Measurements from ENCODE around the gene TMEM72. TPM values are rescaled to one million over a fixed set of nuclear protein-coding genes. Genes with fewer than 3 reads are reported as not detected.

TMEM72 gene
- polyA plus RNA-seq, 1 donor from 2014 or later: 1.4 TPM

- no peak for TF ChIP-seq EP300 (conservative IDR thresholded peaks at IDR 0.05; ENCODE audit: poor library complexity, severe bottlenecking)
- TF ChIP-seq POLR2AphosphoS5 (IDR thresholded peaks at IDR 0.05): no peak
- TF ChIP-seq EZH2 (IDR thresholded peaks at IDR 0.05; ENCODE audit: borderline replicate concordance, insufficient read depth, low read length, poor library complexity, severe bottlenecking): no peak
- H4K20me1 ChIP-seq (ENCODE audit: insufficient read depth): no peaks in the 10 kb centered on the region
Measured at GRCh38 chr10:44927352-44927751, 16.2 kb downstream of the TMEM72 start.

GRCh38 chr10:44928462-44928861, 17.3 kb downstream of the TMEM72 start:
- H3K4me2 ChIP-seq (ENCODE audit: low read length): no peak overlapping the region
- no peaks in the 10 kb centered on the region for H3K9me2 ChIP-seq (ENCODE audit: insufficient read depth, low read length)
- H3K9ac ChIP-seq (ENCODE audit: low read length): no peak overlapping the region
- H3F3A ChIP-seq (ENCODE audit: insufficient read depth, low read length, poor library complexity, severe bottlenecking): no peaks in the 10 kb centered on the region
- H2AFZ ChIP-seq (ENCODE audit: low read depth, low read length): no peak overlapping the region
- H3K27me3 ChIP-seq (ENCODE audit: insufficient read depth, low read depth, low read length): no peaks in the 10 kb centered on the region
- H3K79me2 ChIP-seq (replicated peaks; ENCODE audit: insufficient read depth, low read length): no peaks in the 10 kb centered on the region
- TF ChIP-seq SMC3 (conservative IDR thresholded peaks at IDR 0.05; ENCODE audit: poor library complexity): no peak
- TF ChIP-seq TAF1 (IDR thresholded peaks at IDR 0.05; ENCODE audit: low read depth): no peak
- TF ChIP-seq RAD21 (conservative IDR thresholded peaks at IDR 0.05): no peak
- no peak for TF ChIP-seq POLR2AphosphoS5 (IDR thresholded peaks at IDR 0.05)
- no peak for TF ChIP-seq MXI1 (conservative IDR thresholded peaks at IDR 0.05; ENCODE audit: poor library complexity, severe bottlenecking)
- TF ChIP-seq CTCF (IDR thresholded peaks at IDR 0.05; ENCODE audit: poor library complexity, severe bottlenecking): no peak
- no peak overlapping the region for H3K4me3 ChIP-seq (ENCODE audit: low read length)
- no peaks in the 10 kb centered on the region for H3K9me3 ChIP-seq (ENCODE audit: low read length)
- no peaks in the 10 kb centered on the region for H4K20me1 ChIP-seq (ENCODE audit: insufficient read depth)
- no peaks in the 10 kb centered on the region for H3K36me3 ChIP-seq (ENCODE audit: insufficient read depth, low read length)
- no peak overlapping the region for H3K27ac ChIP-seq (ENCODE audit: low read length)

More at GRCh38 chr10:44927352-44927751, 16.2 kb downstream of the TMEM72 start:
- Histone ChIP-seq H3K9me2 (ENCODE audit: insufficient read depth, low read length) (no peaks in the 10 kb centered on the region), H3K9ac (ENCODE audit: low read length) (no peak overlapping the region), H3K4me2 (ENCODE audit: low read length) (no peak overlapping the region), H3K9me3 (ENCODE audit: low read length) (no peaks in the 10 kb centered on the region), H3K27ac (ENCODE audit: low read length) (no peak overlapping the region), H3K36me3 (ENCODE audit: insufficient read depth, low read length) (no peaks in the 10 kb centered on the region), H2AFZ (ENCODE audit: low read depth, low read length) (no peak overlapping the region), H3K79me2 (replicated peaks; ENCODE audit: insufficient read depth, low read length) (no peaks in the 10 kb centered on the region), H3F3A (ENCODE audit: insufficient read depth, low read length, poor library complexity, severe bottlenecking) (no peaks in the 10 kb centered on the region), H3K4me3 (ENCODE audit: low read length) (no peak overlapping the region), H3K27me3 (ENCODE audit: insufficient read depth, low read depth, low read length) (no peaks in the 10 kb centered on the region)

- TF ChIP-seq CTCF (IDR thresholded peaks at IDR 0.05; ENCODE audit: poor library complexity, severe bottlenecking): no peak
- TF ChIP-seq MXI1 (conservative IDR thresholded peaks at IDR 0.05; ENCODE audit: poor library complexity, severe bottlenecking): no peak
- no peak for TF ChIP-seq POLR2AphosphoS5 (IDR thresholded peaks at IDR 0.05)
- TF ChIP-seq RAD21 (conservative IDR thresholded peaks at IDR 0.05): no peak
- TF ChIP-seq EP300 (conservative IDR thresholded peaks at IDR 0.05; ENCODE audit: poor library complexity, severe bottlenecking): no peak
- TF ChIP-seq SMC3 (conservative IDR thresholded peaks at IDR 0.05; ENCODE audit: poor library complexity): no peak
- Histone ChIP-seq H3K36me3 (ENCODE audit: insufficient read depth, low read length) (no peaks in the 10 kb centered on the region), H3K9me3 (ENCODE audit: low read length) (no peaks in the 10 kb centered on the region)
Measured at GRCh38 chr10:44929356-44930255, 18.5 kb downstream of the TMEM72 start.

More at GRCh38 chr10:44929356-44930255, 18.5 kb downstream of the TMEM72 start:
- H3K9ac ChIP-seq (ENCODE audit: low read length): no peak overlapping the region
- no peak overlapping the region for H3K27ac ChIP-seq (ENCODE audit: low read length)
- H3K4me2 ChIP-seq (ENCODE audit: low read length): no peak overlapping the region
- no peak overlapping the region for H2AFZ ChIP-seq (ENCODE audit: low read depth, low read length)
- H3F3A ChIP-seq (ENCODE audit: insufficient read depth, low read length, poor library complexity, severe bottlenecking): no peaks in the 10 kb centered on the region
- H3K4me3 ChIP-seq (ENCODE audit: low read length): no peak overlapping the region
- H4K20me1 ChIP-seq (ENCODE audit: insufficient read depth): no peaks in the 10 kb centered on the region
- no peaks in the 10 kb centered on the region for H3K9me2 ChIP-seq (ENCODE audit: insufficient read depth, low read length)
- H3K79me2 ChIP-seq (replicated peaks; ENCODE audit: insufficient read depth, low read length): no peaks in the 10 kb centered on the region
- H3K27me3 ChIP-seq (ENCODE audit: insufficient read depth, low read depth, low read length): no peaks in the 10 kb centered on the region

Data from neural cell (in vitro differentiated cells).